GM21737 (cell line): Measurements from ENCODE around the gene FNDC10.
"Not testable (repeated sequence)": the region's sequence is repeated elsewhere in the genome, so short reads cannot be mapped to it uniquely, and the experiment has no call there.

Experiments used
- ATAC-seq: cut with Tn5 transposase; IDR thresholded peaks from one replicate; pipeline ENCODE4 v1.9.1; 2021; ENCODE audit warnings: mild to moderate bottlenecking, moderate library complexity; ENCODE audit not compliant: unreplicated experiment

Gene FNDC10

GRCh38 chr1:1599030-1599934, 653 bp downstream of the FNDC10 start:
- ATAC-seq, result no peak

GRCh38 chr1:1598720-1599029, 1.3 kb downstream of the FNDC10 start:
- ATAC-seq, result no peak

- no peak for ATAC-seq
Observed at GRCh38 chr1:1598051-1598719, 1.8 kb downstream of the FNDC10 start.

GRCh38 chr1:1597275-1597930, 2.5 kb downstream of the FNDC10 start:
- no peak for ATAC-seq

- no peak for ATAC-seq
Observed at GRCh38 chr1:1596493-1597274, 3.3 kb downstream of the FNDC10 start.

- not testable (repeated sequence) for ATAC-seq
Observed at GRCh38 chr1:1595341-1595740, 4.6 kb downstream of the FNDC10 start.

GRCh38 chr1:1594602-1595260, 5.2 kb downstream of the FNDC10 start:
- no peak for ATAC-seq

GRCh38 chr1:1593834-1594601, 5.9 kb downstream of the FNDC10 start:
- no peak for ATAC-seq

- no peak for ATAC-seq
Observed at GRCh38 chr1:1591452-1591851, 8.5 kb downstream of the FNDC10 start.

GRCh38 chr1:1583347-1584010, 16.5 kb downstream of the FNDC10 start:
- no peak for ATAC-seq

GRCh38 chr1:1582585-1583346, 17.2 kb downstream of the FNDC10 start:
- no peak for ATAC-seq

- no peak for ATAC-seq
Observed at GRCh38 chr1:1578371-1578940, 21.5 kb downstream of the FNDC10 start.

GRCh38 chr1:1577367-1578011, 22.4 kb downstream of the FNDC10 start:
- ATAC-seq, result no peak

- peak; percentile 69 for ATAC-seq
Observed at GRCh38 chr1:1574721-1575537, 25.0 kb downstream of the FNDC10 start, which contains the start of gene SSU72. Gene SSU72 (minus strand): TSS chr1:1574863. CDS start chr1:1574557, 306 bp downstream.

- peak; percentile 71 for ATAC-seq
Observed at GRCh38 chr1:1573843-1574720, 25.9 kb downstream of the FNDC10 start.

- ATAC-seq, result no peak
Observed at GRCh38 chr1:1569341-1569740, 30.6 kb downstream of the FNDC10 start.
